Urinary bladder (tissue), 2 donors: ENCODE results near the gene TMEM156. TPM values are rescaled to one million over a fixed set of nuclear protein-coding genes. Genes with fewer than 3 reads are reported as not detected.

Experiments
- polyA plus RNA-seq: library from polyadenylated mRNA; stranded (reverse); fragments of 200-250 nt; gene quantifications from one replicate; pipeline ENCODE4 v1.2.3, GENCODE V29; 2013
- total RNA-seq: library from RNA; depleted of rRNA; stranded (reverse); fragments of >200 nt; gene quantifications from one replicate; pipeline ENCODE4 v1.2.3, GENCODE V29; 2014
- donor health status: healthy.

The TMEM156 gene
- total and polyA plus RNA-seq, 2 donors: 0.53 to 0.74 TPM

Other genes starting within 250 kb of the TMEM156 start
- gene TLR10, start 249.4 kb downstream of the TMEM156 start, total RNA-seq: 3.0 TPM
- gene TLR10, start 249.4 kb downstream of the TMEM156 start, polyA plus RNA-seq: 0.05 TPM
- gene TLR1, start 227.6 kb downstream of the TMEM156 start, total RNA-seq: 17.2 TPM
- gene TLR1, start 227.6 kb downstream of the TMEM156 start, polyA plus RNA-seq: 4.4 TPM
- 8.8 TPM for gene TLR6, start 175.6 kb downstream of the TMEM156 start, total RNA-seq
- 0.58 TPM for gene TLR6, start 175.6 kb downstream of the TMEM156 start, polyA plus RNA-seq
- 186 TPM for gene FAM114A1, start 164.6 kb downstream of the TMEM156 start, total RNA-seq
- 65.8 TPM for gene FAM114A1, start 164.6 kb downstream of the TMEM156 start, polyA plus RNA-seq
- 95.2 TPM for gene KLHL5, start 29.8 kb upstream of the TMEM156 start, total RNA-seq
- 63.0 TPM for gene KLHL5, start 29.8 kb upstream of the TMEM156 start, polyA plus RNA-seq
- 43.3 TPM for gene WDR19, start 150.1 kb upstream of the TMEM156 start, total RNA-seq
- gene WDR19, start 150.1 kb upstream of the TMEM156 start, polyA plus RNA-seq: 30.2 TPM